HEK293T (cell line): ENCODE results near the gene SLF2.

Experiments
- ARNT ChIP-seq: fragments of 450-650 bp; IDR thresholded peaks from 2 replicates; pipeline ENCODE4 v1.6.1; 2017; ENCODE audit warnings: mild to moderate bottlenecking
- BHLHE40 ChIP-seq: fragments of 450-650 bp; IDR thresholded peaks from 2 replicates; pipeline ENCODE4 v1.6.1; 2016; ENCODE audit warnings: mild to moderate bottlenecking, moderate library complexity, borderline replicate concordance
- FOXA1 ChIP-seq: fragments of 450-650 bp; IDR thresholded peaks from 2 replicates; pipeline ENCODE4 v1.6.1; 2016; ENCODE audit warnings: mild to moderate bottlenecking
- FOXK2 ChIP-seq: fragments of 450-650 bp; IDR thresholded peaks from 2 replicates; pipeline ENCODE4 v1.6.1; 2016; ENCODE audit warnings: mild to moderate bottlenecking
- FOXM1 ChIP-seq: fragments of 450-650 bp; IDR thresholded peaks from 2 replicates; pipeline ENCODE4 v1.6.1; 2017; ENCODE audit warnings: mild to moderate bottlenecking, borderline replicate concordance
- HDGF ChIP-seq: fragments of 450-650 bp; IDR thresholded peaks from 2 replicates; pipeline ENCODE4 v1.6.1; 2017; ENCODE audit warnings: antibody characterized with exemption, borderline replicate concordance
- LEF1 ChIP-seq: fragments of 450-650 bp; IDR thresholded peaks from 2 replicates; pipeline ENCODE4 v1.6.1; 2017; ENCODE audit warnings: mild to moderate bottlenecking, borderline replicate concordance
- PKNOX1 ChIP-seq: fragments of 450-650 bp; IDR thresholded peaks from 2 replicates; pipeline ENCODE4 v1.6.1; 2016
- SP1 ChIP-seq: fragments of 450-650 bp; IDR thresholded peaks from 2 replicates; pipeline ENCODE4 v1.6.1; 2017
- SUZ12 ChIP-seq: fragments of 450-650 bp; IDR thresholded peaks from 2 replicates; pipeline ENCODE4 v1.6.1; 2016; ENCODE audit warnings: mild to moderate bottlenecking
- TARDBP ChIP-seq: fragments of 450-650 bp; IDR thresholded peaks from 2 replicates; pipeline ENCODE4 v1.6.1; 2016

- TF ChIP-seq PKNOX1 (no peak), LEF1 (no peak), HDGF (no peak), TARDBP (no peak), BHLHE40 (no peak), FOXK2 (no peak), FOXA1 (no peak), FOXM1 (no peak), SUZ12 (no peak), ARNT (no peak), SP1 (no peak)
Measured at GRCh38 chr10:100887761-100888296, 24.9 kb upstream of the SLF2 start.
